Mesothelial cell of epicardium (in vitro differentiated cells): ENCODE measurements around the gene NME7. TPM values are rescaled to one million over a fixed set of nuclear protein-coding genes. Genes with fewer than 3 reads are reported as not detected.
A peak's percentile ranks its signal among the peaks of the same experiment; 100 is the strongest.

Experiments
- DNase-seq, 2 experiments: peaks; one replicate each; pipeline ENCODE4 v3.0.0; 2021; ENCODE audit warnings: low spot score in 2 of 2; ENCODE audit not compliant: unreplicated experiment in 2 of 2
- H3K27ac Mint-ChIP-seq: 2 replicates; pipeline ENCODE4 v1.8.0; 2021; ENCODE audit warnings: mixed read lengths
- H3K27me3 Mint-ChIP-seq: 2 replicates; pipeline ENCODE4 v1.8.0; 2021; ENCODE audit warnings: low read depth, mixed read lengths
- H3K36me3 Mint-ChIP-seq: 2 replicates; pipeline ENCODE4 v1.8.0; 2021; ENCODE audit warnings: mixed read lengths
- H3K4me1 Mint-ChIP-seq: 2 replicates; pipeline ENCODE4 v1.8.0; 2021; ENCODE audit warnings: mixed read lengths
- H3K4me3 Mint-ChIP-seq: 2 replicates; pipeline ENCODE4 v1.8.0; 2021; ENCODE audit warnings: mild to moderate bottlenecking, moderate library complexity, mixed read lengths
- H3K9me3 Mint-ChIP-seq: 2 replicates; pipeline ENCODE4 v1.8.0; 2021; ENCODE audit warnings: mixed read lengths
- total RNA-seq: library from RNA; stranded (reverse); gene quantifications from 3 replicates; pipeline ENCODE4 v1.2.1, GENCODE V29; 2021
- TF ChIP-seq, protein P1 (sequence below): fragments of 200-600 bp; sonication (generic); IDR thresholded peaks from one replicate; pipeline ENCODE4 v1.5.0; 2021; ENCODE audit warnings: antibody characterized with exemption; ENCODE audit not compliant: unreplicated experiment

Gene NME7
- total RNA-seq, 1 donor from 2014 or later: 28.9 TPM

DNA sequence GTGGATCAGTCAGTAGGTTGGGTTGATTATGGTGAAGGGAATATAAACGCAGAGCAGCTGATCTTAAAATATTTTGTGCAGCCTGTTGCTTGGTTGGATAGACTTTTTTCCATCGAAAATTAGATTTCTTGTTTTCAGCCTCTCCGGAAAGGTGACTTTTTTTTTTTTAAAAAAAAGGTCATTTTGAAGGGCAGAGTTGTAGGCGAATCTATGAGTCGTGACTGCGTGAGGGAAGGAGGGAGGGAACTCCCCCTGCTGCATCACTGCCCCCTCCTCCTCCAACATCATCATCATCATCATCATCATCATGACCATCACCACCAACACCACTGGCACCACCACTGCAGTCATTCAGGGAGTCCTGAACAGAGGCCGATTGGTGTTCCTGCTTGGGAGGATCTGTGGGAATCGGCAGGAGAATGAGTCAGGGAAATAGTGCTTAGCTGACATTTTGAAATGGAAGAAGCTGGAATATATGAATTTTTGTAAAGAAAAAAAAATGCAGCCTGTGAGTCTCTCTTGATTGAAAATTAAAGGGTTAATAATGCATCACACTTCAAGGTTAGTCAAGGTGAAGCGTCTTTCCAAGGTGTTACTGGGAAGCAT lies 259.9 kb downstream of the NME7 start:
- H3K9me3 Mint-ChIP-seq: no peaks in the 10 kb centered on the region

DNA sequence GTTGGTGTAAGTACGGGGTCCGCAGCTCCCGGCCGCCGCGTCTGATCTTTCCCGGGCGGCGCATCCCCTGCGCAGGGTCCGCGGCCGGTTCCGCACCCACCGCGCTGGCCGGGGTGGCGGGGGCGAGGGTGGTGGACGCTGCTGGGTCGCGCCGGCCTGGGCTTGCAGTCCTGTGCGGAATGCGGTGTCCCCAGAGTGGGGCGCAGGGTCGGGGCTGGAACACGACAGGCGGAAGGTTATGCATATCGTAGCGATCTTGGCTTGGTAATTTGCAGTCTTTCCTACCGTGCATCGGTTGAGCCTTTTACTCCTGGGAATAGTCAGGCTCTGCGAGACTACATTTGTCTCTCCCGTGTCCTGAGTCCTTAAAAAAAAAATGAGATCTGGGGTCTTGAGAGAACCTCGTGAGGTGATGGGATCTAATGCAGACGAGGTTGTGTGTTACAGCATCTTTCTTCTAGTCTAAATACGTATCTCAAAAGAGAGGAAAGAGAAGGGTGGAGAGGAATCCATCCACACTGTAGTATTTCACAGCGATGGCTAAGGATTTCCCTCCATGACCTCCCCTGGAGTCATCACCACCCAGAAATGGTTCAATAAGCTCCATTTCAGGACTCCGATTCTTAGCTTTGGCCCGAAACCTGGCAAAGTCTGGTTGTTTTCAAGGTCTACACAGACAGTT lies 260.5 kb downstream of the NME7 start:
- TF ChIP-seq, protein P1, sequence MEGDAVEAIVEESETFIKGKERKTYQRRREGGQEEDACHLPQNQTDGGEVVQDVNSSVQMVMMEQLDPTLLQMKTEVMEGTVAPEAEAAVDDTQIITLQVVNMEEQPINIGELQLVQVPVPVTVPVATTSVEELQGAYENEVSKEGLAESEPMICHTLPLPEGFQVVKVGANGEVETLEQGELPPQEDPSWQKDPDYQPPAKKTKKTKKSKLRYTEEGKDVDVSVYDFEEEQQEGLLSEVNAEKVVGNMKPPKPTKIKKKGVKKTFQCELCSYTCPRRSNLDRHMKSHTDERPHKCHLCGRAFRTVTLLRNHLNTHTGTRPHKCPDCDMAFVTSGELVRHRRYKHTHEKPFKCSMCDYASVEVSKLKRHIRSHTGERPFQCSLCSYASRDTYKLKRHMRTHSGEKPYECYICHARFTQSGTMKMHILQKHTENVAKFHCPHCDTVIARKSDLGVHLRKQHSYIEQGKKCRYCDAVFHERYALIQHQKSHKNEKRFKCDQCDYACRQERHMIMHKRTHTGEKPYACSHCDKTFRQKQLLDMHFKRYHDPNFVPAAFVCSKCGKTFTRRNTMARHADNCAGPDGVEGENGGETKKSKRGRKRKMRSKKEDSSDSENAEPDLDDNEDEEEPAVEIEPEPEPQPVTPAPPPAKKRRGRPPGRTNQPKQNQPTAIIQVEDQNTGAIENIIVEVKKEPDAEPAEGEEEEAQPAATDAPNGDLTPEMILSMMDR: no peak
- peaks cover 52% of the 10 kb centered on the region for H3K4me1 Mint-ChIP-seq

More for the DNA sequence above, 259.9 kb downstream of the NME7 start:
- H3K4me1 Mint-ChIP-seq: peaks cover 59% of the 10 kb centered on the region
- H3K27ac Mint-ChIP-seq: peak overlapping the region; percentile 86
- peaks cover 8% of the 10 kb centered on the region for H3K36me3 Mint-ChIP-seq
- no peak for DNase-seq
- H3K4me3 Mint-ChIP-seq: peak overlapping the region; percentile 84
- TF ChIP-seq, protein P1: no peak
- no peaks in the 10 kb centered on the region for H3K27me3 Mint-ChIP-seq

DNA sequence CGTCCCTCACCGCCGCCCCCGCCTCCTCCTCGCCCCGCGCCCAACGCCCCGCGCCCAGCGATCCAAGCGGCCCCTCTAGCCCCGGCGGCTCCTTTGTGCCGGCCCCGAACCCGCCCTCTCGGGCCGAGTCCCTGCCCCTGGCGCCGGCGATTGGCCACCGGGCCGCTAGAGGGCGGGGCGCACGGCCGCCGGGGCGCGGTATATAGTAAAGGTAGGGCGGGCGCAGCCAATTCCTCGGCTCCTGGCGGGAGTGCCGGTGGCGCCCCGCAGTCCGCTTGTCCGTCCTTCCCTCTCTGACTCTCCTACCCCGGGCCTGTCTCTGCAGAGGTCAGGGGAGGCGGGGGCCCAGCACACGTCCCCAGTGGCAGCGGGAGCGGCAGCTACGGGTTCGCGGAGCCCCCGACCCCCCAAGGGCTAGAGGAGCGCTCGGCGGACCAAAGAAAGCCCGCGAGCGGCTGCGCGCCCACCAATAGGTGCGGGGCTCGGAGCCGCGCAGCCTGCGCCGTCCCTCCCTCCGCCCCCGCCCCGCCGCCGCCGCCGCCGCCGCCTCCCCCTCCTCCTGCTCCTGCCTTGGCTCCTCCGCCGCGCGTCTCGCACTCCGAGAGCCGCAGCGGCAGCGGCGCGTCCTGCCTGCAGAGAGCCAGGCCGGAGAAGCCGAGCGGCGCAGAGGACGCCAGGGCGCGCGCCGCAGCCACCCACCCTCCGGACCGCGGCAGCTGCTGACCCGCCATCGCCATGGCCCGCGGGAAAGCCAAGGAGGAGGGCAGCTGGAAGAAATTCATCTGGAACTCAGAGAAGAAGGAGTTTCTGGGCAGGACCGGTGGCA lies 261.3 kb downstream of the NME7 start, which contains the start of gene ATP1B1:
Gene ATP1B1, plus strand, starts transcription at position 596 of the 826 bp plus-strand sequence. Its CDS starts 140 bp downstream, at position 736.
- Mint-ChIP-seq H3K27ac (peak within 1 kb of the TSS; percentile 97), H3K27me3 (no peaks in the 10 kb centered on the region), H3K4me1 (peaks cover 47% of the 10 kb centered on the region), H3K4me3 (peak within 1 kb of the TSS; percentile 84), H3K9me3 (no peaks in the 10 kb centered on the region), H3K36me3 (no peaks in the 10 kb centered on the region)
- peak; percentile 86 to 92 for DNase-seq
- TF ChIP-seq, protein P1: peak; percentile 83

More for the DNA sequence above, 260.5 kb downstream of the NME7 start:
- peak; percentile 25 to 48 for DNase-seq
- Mint-ChIP-seq H3K36me3 (peaks cover 1% of the 10 kb centered on the region), H3K9me3 (no peaks in the 10 kb centered on the region), H3K4me3 (peak overlapping the region; percentile 84), H3K27ac (peak overlapping the region; percentile 86), H3K27me3 (no peaks in the 10 kb centered on the region)

DNA sequence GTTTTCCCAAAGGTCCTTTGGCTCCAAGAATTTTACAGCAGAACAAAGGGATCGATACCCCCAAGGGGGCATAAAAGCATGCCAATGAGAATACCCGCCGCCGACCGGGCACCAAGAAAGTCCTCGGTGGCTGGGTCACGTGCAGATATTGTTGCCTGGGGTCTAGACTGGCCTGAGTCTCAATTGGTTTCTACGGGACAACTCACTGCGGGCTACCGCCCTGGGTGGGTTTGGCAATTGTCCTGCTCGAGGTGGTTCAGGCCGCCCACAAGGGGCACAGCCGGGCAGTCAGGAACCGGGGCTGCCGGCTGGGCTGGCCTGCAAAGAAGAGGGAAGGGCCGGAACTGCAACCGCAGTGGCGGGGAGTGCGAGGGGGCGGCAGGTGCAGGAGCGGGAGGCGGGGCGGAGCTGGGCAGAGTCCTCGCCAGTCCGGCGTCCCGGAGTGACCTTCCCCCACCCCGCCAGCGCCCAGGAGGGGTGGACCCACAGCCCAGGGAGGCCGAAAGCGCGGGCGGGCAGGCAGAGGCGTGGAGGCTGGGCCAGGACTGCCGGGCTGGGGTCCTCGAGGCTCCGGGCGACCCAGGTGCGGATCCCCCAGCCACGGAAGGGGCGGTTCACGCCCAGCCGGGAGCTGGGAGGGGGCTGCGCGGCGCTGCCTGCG lies 262.0 kb downstream of the NME7 start:
- peak in 1 of 2 experiments; percentile 43 for DNase-seq
- TF ChIP-seq, protein P1: no peak
- Mint-ChIP-seq H3K9me3 (no peaks in the 10 kb centered on the region), H3K27me3 (no peaks in the 10 kb centered on the region), H3K36me3 (no peaks in the 10 kb centered on the region), H3K27ac (peak overlapping the region; percentile 70), H3K4me3 (peak overlapping the region; percentile 72), H3K4me1 (peaks cover 41% of the 10 kb centered on the region)

DNA sequence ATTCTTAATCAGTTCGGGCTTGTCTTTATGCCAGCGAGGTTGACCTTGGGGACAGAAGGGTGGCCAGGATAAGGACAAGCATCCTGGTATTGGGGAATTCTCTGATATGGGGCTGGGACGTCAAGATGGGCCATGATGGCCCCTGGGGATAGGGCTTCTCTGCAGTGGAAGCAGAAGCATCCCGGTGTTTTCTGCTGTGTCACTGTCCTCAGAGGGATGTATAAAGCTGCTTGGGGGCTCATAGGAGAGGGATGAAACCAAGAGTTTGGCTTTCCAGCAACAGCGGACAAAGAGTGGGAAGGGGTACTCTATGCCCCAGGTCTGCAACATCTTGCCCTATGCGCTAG lies 262.5 kb downstream of the NME7 start:
- no peaks in the 10 kb centered on the region for H3K27me3 Mint-ChIP-seq
- H3K27ac Mint-ChIP-seq: no peak overlapping the region
- TF ChIP-seq, protein P1: no peak
- peak overlapping the region; percentile 72 for H3K4me3 Mint-ChIP-seq
- no peak for DNase-seq
- peaks cover 36% of the 10 kb centered on the region for H3K4me1 Mint-ChIP-seq
- no peaks in the 10 kb centered on the region for H3K36me3 Mint-ChIP-seq
- no peaks in the 10 kb centered on the region for H3K9me3 Mint-ChIP-seq
